Nephron (organoid): ENCODE data around the gene TSR3.

Source experiments
- H3K27ac Mint-ChIP-seq, 3 experiments: 2 replicates each; pipeline ENCODE4 v1.8.0; 2020; ENCODE audit warnings: mixed read lengths in 3 of 3, mild to moderate bottlenecking in 2 of 3, moderate library complexity in 1 of 3
- H3K27me3 Mint-ChIP-seq: 2 replicates; pipeline ENCODE4 v1.8.0; 2021; ENCODE audit warnings: low read depth, mild to moderate bottlenecking, moderate library complexity, mixed read lengths
- H3K36me3 Mint-ChIP-seq: 2 replicates; pipeline ENCODE4 v1.8.0; 2020; ENCODE audit warnings: low read depth, mixed read lengths
- H3K4me1 Mint-ChIP-seq: 2 replicates; pipeline ENCODE4 v1.8.0; 2020; ENCODE audit warnings: mixed read lengths
- H3K4me3 Mint-ChIP-seq, 3 experiments: 2 replicates each; pipeline ENCODE4 v1.8.0; 2020; ENCODE audit warnings: mild to moderate bottlenecking in 3 of 3, mixed read lengths in 3 of 3, moderate library complexity in 2 of 3
- H3K9me3 Mint-ChIP-seq: 2 replicates; pipeline ENCODE4 v1.8.0; 2020; ENCODE audit warnings: mixed read lengths
- TF ChIP-seq, protein P1 (sequence below), 3 experiments: fragments of 200-600 bp; sonication (generic); IDR thresholded peaks; one replicate each; pipeline ENCODE4 v1.5.0; 2021; ENCODE audit warnings: antibody characterized with exemption in 3 of 3; ENCODE audit not compliant: unreplicated experiment in 3 of 3

TSR3 gene

DNA sequence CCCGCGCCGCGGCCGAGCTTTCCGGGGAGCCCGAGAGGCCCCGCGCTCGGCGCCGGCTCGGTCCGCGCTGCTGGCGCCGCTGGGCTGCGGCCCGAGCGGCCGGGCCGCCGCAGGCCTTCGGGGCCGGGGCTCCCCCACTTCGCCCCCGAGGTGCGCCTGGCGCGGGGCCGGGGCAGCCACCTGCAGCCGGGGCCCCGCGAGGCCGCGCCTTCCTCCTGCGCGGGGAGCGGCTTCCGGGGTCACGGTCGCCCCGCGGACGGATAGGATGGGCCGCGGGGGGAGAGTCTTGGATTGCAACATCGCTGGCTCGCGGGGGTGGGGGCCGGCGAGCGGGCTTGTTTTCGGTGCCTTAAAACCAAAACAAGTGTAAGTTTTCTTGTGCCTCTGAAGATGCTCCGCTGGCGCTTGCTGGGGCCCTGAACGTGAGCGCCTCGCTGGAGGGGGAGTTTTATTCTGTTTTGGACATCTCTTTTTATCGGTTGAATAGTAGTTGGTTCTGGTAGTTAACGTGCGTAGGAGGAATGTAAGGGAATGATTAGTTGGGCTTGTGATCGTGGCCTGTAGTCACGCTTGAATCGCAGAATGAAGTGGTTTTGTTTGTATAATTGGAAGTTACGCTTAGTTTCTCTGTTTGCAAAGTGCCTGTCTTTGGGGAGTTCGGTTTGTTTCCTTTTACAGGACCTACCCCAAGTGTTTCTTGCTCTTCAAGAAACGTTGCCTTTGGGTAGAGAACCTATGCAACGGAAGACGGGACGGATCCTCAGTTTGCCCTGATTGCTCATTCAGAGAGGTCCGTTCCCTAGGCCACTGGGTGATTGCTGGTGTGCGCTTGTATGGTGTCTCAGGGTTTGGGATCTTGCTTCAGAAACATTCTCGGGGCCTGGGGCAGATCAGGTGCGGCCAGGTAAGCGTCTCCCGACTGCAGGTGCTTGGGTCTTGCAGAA lies 41.5 kb downstream of the TSR3 start:
- Mint-ChIP-seq H3K27ac (peak overlapping the region; percentile 98 to 100 (median 99)), H3K36me3 (peaks cover 7% of the 10 kb centered on the region), H3K27me3 (no peaks in the 10 kb centered on the region), H3K4me3 (peak overlapping the region; percentile 92 to 100 (median 99)), H3K4me1 (peaks cover 22% of the 10 kb centered on the region), H3K9me3 (no peaks in the 10 kb centered on the region)
- TF ChIP-seq, protein P1, sequence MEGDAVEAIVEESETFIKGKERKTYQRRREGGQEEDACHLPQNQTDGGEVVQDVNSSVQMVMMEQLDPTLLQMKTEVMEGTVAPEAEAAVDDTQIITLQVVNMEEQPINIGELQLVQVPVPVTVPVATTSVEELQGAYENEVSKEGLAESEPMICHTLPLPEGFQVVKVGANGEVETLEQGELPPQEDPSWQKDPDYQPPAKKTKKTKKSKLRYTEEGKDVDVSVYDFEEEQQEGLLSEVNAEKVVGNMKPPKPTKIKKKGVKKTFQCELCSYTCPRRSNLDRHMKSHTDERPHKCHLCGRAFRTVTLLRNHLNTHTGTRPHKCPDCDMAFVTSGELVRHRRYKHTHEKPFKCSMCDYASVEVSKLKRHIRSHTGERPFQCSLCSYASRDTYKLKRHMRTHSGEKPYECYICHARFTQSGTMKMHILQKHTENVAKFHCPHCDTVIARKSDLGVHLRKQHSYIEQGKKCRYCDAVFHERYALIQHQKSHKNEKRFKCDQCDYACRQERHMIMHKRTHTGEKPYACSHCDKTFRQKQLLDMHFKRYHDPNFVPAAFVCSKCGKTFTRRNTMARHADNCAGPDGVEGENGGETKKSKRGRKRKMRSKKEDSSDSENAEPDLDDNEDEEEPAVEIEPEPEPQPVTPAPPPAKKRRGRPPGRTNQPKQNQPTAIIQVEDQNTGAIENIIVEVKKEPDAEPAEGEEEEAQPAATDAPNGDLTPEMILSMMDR (IDR thresholded peaks at IDR 0.05; ENCODE audit: unreplicated experiment in 3 of 3) = no peak

DNA sequence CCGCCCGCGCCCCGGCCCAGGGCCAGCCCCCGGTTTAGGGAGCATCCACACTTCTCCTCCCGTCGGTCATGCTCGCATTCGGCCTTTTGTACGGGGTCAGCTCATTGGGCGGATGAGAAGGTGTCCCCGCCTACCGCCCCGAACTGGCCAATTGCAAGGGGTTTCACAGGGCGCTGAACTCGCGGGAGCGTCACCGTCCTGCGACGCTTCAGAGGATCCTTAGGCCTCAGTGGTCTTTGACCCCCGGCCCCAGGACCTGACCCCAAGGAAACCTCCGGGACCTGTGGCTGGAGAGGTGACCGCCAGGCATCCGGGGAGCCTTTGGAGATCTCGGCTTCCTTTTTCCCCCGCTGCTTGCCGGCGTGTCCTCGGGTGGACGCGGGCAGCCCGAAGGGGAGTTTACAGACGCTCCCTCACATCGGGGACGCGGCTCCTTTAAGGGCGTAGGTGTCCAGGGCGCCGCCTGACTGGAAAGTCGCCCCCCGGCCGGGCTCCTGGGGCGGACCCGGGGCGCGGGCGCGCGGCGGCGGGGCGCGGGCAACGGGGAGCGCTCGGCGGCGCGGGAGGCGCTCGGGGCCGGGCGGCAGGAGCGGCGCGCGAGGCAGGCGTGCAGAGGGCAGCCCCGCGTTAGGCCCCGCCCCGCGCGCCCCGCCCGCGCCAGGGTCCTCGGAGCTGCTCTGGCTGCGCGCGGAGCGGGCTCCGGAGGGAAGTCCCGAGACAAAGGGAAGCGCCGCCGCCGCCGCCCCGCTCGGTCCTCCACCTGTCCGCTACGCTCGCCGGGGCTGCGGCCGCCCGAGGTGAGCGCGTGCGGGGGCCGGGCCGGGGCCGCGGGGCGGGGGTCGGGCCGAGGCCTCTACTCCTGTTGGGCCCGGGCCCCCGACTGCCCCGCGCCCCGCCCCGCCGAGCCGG lies 42.4 kb downstream of the TSR3 start, which contains the start of gene UBE2I:
UBE2I (plus strand) TSS at position 660 of the 909 bp plus-strand sequence. CDS start 4,395 bp downstream, outside the sequence.
- Mint-ChIP-seq H3K36me3 (peaks cover 5% of the 10 kb centered on the region), H3K27ac (peak within 1 kb of the TSS; percentile 100), H3K27me3 (peaks cover 6% of the 10 kb centered on the region), H3K4me3 (peak within 1 kb of the TSS; percentile 92 to 100 (median 99)), H3K9me3 (no peaks in the 10 kb centered on the region), H3K4me1 (peaks cover 22% of the 10 kb centered on the region)
- TF ChIP-seq, protein P1 (IDR thresholded peaks at IDR 0.05; ENCODE audit: unreplicated experiment in 3 of 3) = no peak

DNA sequence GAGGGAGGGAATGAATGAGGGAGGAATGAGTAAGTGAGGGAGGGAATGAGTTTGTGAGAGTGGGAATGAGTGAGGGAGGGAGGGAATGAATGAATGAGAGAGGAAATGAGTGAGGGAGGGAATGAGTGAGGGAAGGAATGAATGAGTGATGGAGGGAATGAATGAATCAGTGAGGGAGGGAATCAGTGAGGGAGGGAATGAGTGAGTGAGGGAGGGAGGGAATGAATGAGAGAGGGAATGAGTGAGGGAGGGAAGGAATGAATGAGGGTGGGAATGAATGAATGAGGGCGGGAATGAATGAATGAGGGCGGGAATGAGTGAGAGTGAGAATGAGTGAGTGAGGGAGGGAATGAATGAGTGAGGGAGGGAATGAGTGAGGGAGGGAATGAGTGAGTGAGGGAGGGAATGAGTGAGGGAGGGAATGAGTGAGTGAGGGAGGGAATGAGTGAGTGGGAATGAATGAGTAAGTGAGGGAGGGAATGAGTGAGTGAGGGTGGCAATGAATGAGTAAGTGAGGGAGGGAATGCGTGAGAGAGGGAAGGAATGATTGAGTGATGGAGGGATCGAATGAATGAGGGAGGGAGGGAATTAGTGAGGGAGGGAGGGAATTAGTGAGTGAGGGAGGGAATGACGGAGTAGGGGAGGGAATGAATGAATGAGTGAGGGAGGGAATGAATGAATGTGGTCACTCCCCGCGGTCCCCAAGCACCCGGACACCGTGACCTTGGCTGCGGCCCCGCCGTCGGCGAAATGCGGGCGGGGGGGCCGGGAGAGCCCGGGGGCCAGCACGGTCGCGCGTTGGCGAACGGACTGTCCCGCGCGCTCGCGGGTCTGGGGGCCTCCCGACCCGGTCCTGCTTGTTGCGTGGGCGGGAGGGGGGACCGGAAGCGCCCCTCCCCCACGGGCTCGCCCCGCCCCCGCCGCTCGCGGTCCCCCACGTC lies 43.4 kb downstream of the TSR3 start:
- no peaks in the 10 kb centered on the region for H3K9me3 Mint-ChIP-seq
- TF ChIP-seq, protein P1 (IDR thresholded peaks at IDR 0.05; ENCODE audit: unreplicated experiment in 3 of 3) = no peak
- H3K4me1 Mint-ChIP-seq = peaks cover 22% of the 10 kb centered on the region
- H3K27me3 Mint-ChIP-seq = peaks cover 9% of the 10 kb centered on the region
- peak overlapping the region; percentile 100 for H3K27ac Mint-ChIP-seq
- peak overlapping the region; percentile 86 to 94 (median 92) for H3K4me3 Mint-ChIP-seq
- peaks cover 3% of the 10 kb centered on the region for H3K36me3 Mint-ChIP-seq

DNA sequence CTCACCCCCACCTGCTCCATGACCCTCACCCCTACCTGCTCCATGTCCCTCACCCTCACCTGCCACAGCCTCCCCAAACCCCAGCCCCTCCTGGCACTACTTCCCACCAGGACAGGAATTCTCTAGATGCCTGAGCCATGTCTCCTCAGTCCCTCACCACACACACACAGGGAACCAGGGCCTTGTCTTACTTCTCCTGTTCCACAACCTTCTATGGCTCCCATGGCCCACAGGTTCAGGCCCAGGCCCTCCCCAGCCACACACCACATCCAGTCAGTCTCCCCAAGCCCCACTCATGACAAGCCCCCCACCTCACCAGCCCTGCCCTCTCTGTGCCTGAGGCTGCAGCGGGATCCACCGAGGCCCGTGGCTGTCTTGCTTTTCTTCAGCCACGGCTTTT lies 45.3 kb downstream of the TSR3 start:
- peak overlapping the region; percentile 56 to 77 (median 73) for H3K4me3 Mint-ChIP-seq
- peaks cover 18% of the 10 kb centered on the region for H3K27me3 Mint-ChIP-seq
- H3K4me1 Mint-ChIP-seq = peaks cover 14% of the 10 kb centered on the region
- TF ChIP-seq, protein P1 (IDR thresholded peaks at IDR 0.05; ENCODE audit: unreplicated experiment in 3 of 3) = no peak
- H3K36me3 Mint-ChIP-seq = no peaks in the 10 kb centered on the region
- no peaks in the 10 kb centered on the region for H3K9me3 Mint-ChIP-seq
- H3K27ac Mint-ChIP-seq = peak overlapping the region in 2 of 3 experiments; percentile 69 to 79

DNA sequence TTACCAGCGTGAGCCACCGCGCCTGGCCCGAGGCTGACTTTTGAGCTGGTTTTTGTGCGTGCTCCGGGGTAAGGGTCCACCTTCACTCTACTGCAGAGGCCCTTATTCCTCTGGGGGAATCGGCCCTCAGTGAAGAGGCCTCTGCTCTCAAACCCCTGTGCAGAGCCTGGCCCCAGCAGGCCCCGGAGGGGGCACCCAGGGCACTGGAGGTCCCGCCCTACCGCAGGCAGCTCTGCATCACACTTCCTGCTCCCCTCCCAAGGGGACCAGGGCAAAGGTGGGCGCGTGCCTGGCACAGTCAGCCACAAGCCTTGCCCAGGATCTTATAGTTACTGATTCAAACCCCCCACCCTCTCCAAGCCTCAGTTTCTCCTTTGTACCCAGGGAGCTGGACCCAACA lies 45.9 kb downstream of the TSR3 start:
- Mint-ChIP-seq H3K27ac (no peak overlapping the region), H3K4me1 (peaks cover 9% of the 10 kb centered on the region), H3K9me3 (no peaks in the 10 kb centered on the region), H3K4me3 (no peak overlapping the region), H3K27me3 (peaks cover 18% of the 10 kb centered on the region), H3K36me3 (no peaks in the 10 kb centered on the region)
- TF ChIP-seq, protein P1 (IDR thresholded peaks at IDR 0.05; ENCODE audit: unreplicated experiment in 3 of 3) = no peak
